ENCODE data around the gene CEP57L1. TPM values are rescaled to one million over a fixed set of nuclear protein-coding genes. Genes with fewer than 3 reads are reported as not detected.

Gene CEP57L1
- total RNA-seq, 4 donors from 2014 or later = 20.4 to 30.1 (median 26.1) TPM

DNA sequence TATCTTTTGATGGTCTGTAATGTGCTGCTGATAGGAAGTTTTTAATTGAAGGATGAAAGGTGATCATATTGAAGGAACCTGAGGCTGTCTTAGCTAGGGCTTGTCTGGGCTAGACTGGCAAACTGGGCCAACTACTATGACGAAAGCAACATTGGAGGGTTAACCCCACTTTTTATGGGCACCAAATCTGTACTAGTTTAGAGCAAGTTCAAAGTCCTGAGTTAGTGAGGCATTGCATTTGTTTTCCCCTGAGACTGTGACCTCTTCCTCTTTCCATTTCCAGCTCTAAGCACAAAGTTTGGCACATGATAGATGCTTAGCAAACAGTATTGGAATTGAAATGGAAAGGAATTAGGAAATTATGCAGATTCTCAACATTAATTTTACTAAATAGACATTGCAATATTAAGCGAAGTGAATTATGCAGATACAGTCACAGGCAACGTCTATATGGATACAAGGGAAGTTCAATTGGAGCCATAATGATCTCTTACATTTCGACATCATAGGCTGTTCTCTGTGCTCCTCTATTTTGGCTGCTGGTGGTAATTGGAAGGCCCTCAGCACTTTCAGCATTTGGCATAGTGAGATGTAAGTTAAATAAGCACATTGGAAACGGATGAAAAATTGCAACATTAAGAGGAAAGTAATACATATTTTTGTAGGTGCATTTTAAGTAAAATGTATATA lies 22.2 kb downstream of the CEP57L1 start:
- no peak for TF ChIP-seq CTCF (IDR thresholded peaks at IDR 0.05; ENCODE audit: low read depth)

DNA sequence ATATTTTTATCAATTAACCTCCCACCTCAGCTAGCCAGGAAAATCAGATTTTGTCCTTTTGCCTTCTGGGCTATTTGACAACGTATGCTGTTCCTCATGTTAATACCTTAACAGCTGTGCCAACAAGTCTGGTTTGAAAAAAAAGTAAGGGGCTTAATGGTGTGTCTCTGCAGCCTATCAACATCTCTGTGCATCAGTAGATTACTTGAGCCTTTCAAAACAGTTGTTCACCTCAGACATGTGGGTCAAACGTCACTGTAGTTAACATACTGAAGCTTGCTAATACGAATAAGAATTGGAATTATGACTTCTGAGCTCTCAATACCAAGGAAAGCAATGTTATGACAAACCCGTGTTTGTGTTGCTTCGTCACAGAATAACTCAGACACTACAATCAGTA lies 23.0 kb downstream of the CEP57L1 start:
- TF ChIP-seq CTCF (IDR thresholded peaks at IDR 0.05; ENCODE audit: low read depth) = no peak

GRCh38 chr6:109118871-109119354 lies 23.6 kb downstream of the CEP57L1 start:
- TF ChIP-seq CTCF (IDR thresholded peaks at IDR 0.05; ENCODE audit: low read depth) = no peak

- no peak for TF ChIP-seq CTCF (IDR thresholded peaks at IDR 0.05; ENCODE audit: low read depth)
Measured at GRCh38 chr6:109121411-109121810, 26.1 kb downstream of the CEP57L1 start.

DNA sequence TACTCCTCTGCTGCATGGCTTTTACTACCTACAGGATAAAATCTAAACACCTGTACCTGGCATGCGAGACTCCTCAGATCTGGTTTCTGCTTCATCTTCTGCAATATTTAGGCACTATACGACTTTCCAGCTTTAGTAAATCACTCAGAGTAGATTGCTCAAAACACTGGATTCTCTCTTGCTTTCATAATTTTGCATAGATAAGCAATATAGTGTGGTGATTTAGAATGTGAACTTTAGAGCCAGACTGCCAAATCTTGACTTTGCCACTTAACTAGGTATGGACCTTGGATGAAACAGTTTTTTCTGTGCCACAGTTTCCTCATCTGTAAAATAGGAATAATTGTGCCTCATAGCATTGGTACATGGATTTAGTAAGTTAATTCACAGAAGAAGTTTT lies 28.9 kb downstream of the CEP57L1 start:
- TF ChIP-seq CTCF (IDR thresholded peaks at IDR 0.05; ENCODE audit: low read depth) = no peak

DNA sequence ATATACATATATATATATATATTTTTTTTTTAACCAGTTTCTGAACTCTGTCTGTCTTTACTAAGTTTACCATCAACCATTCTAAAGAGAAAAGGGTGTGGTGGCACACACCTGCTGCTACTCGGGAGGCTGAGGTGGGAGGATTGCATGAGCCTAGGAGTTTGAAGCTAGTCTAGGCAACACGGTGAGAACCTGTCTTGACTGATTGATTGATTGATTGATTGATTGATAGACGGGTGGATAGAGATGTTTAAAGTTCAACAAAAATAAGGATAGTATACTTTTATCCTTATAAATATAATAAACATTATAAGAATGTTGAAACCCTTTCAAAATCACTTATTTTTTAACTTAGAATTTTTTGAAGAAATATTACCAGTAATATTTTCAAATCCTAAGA lies 30.2 kb downstream of the CEP57L1 start:
- no peak for TF ChIP-seq CTCF (IDR thresholded peaks at IDR 0.05; ENCODE audit: low read depth)

DNA sequence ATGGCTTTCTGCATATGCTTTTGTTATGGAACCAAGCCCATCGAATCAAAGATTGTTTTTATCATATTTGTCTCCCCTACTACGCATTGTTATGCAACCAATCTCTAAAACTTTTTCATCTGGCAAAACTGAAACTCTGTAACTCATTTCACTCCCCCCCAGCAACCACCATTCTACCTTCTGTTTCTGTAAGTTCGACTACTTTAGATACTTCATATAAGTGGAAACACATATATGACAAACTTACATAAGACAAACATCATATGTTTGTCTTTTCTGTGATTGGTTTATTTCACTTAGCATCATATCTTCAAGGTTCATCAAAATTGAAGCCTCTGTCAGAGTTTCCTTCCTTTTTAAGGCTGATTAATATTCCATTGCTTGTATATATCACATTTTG lies 34.8 kb downstream of the CEP57L1 start:
- no peak for TF ChIP-seq CTCF (IDR thresholded peaks at IDR 0.05; ENCODE audit: low read depth)

All from subcutaneous adipose tissue (tissue), 4 donors.